Upper lobe of right lung (tissue), 1 donor: ENCODE data around the gene CDPF1. TPM values are rescaled to one million over a fixed set of nuclear protein-coding genes. Genes with fewer than 3 reads are reported as not detected.
A peak's percentile ranks its signal among the peaks of the same experiment; 100 is the strongest.

Experiments used
- ATAC-seq: fragments of 200-7000 bp; cut with Tn5 transposase; one replicate; pipeline ENCODE4 v1.9.1; 2020; ENCODE audit warnings: mild to moderate bottlenecking, moderate library complexity
- DNase-seq: peaks from one replicate; pipeline ENCODE4 v3.0.0-alpha.2; 2020
- H3K27ac ChIP-seq: fragments of 200-600 bp; one replicate; pipeline ENCODE4 v1.8.0; 2022
- H3K27me3 ChIP-seq: fragments of 200-600 bp; one replicate; pipeline ENCODE4 v1.8.0; 2022; ENCODE audit warnings: mild to moderate bottlenecking
- H3K36me3 ChIP-seq: fragments of 200-600 bp; one replicate; pipeline ENCODE4 v1.8.0; 2022
- H3K4me1 ChIP-seq: fragments of 200-600 bp; one replicate; pipeline ENCODE4 v1.8.0; 2022
- H3K4me3 ChIP-seq: fragments of 200-600 bp; one replicate; pipeline ENCODE4 v1.8.0; 2022; ENCODE audit warnings: mild to moderate bottlenecking
- H3K9me3 ChIP-seq: fragments of 200-600 bp; one replicate; pipeline ENCODE4 v1.8.0; 2022
- CTCF ChIP-seq: fragments of 200-600 bp; IDR thresholded peaks from one replicate; pipeline ENCODE4 v1.8.0; 2022; ENCODE audit warnings: antibody characterized with exemption
- intact Hi-C: fragments of 100-400 bp; cut with DNase I; formaldehyde crosslinking; loops from one replicate; pipeline ENCODE4 v1.11.0; 2022
- total RNA-seq: library from RNA; stranded (reverse); fragmentation: NEBNext Ultra II Directional; extraction: Animal tissue kit (Norgen Biotek cat#: 25700); gene quantifications from one replicate; pipeline ENCODE4 v1.2.1, GENCODE V29; 2021
- donor health status: DM: no; HTN: yes; CAD: no; lungs with severe emphysema.

Gene CDPF1
- total RNA-seq, 1 donor from 2014 or later: 9.0 TPM

DNA sequence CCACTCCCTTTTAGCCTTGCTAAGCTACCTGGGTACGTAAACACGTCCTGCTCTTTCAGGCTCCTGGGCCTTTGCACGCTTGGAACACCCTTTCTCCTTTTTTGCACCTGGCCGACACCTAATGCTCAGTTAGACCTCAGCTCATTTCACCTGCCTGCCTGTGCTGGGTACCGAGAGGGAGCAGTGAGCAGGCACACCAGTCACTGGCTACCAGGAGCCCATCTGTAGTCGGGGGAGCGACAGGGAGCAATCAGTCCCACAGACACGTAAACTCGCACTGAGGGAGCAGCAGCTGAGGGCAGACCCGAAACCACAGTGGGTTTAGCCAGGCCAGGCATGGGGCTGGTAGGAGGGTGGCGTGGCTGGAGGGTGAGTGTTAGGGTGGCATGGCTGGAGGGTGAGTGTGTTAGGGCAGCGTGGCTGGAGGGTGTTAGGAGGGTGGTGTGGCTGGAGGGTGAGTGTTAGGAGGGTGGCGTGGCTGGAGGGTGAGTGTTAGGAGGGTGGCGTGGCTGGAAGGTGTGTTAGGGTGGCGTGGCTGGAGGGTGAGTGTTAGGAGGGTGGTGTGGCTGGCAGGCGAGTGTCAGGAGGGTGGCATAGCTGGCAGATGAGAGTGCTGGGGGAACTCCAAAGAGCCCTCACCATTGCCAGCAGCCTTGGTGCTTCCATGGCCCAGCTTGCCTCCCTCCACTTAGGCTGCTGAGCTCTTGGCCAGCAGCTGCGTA, 40.2 kb upstream of the CDPF1 start:
- intact Hi-C loops: no loop called here
- no peak overlapping the region for H3K27ac ChIP-seq

DNA sequence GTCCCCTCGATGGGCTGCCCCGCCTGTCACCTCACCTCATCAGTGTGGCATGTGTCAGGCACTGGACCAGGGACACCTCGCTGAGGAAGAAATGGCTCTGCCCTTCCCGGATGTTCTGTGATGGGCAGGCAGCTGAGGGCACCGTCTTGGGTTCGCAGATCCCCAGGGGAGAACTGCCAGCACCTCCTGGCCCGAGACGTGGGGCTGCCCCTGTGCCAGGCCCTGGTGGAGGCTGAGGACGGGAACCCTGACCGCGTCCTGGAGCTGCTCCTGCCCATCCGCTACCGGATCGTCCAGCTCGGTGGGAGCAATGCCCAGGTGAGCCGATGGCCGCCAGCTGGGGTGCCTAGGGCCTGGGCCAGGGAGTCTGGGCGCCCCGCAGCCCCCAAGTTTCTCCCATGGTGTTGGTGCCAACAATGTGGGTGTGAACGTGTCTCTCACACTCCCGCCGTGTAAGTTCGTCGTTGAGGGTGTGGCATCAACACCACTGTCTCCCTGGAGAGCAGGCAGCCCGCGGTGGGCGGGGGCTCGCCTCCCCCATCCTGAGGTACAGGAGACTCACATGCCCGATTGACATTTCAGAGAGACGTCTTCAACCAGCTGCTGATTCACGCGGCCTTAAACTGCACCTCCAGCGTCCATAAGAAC, 39.3 kb upstream of the CDPF1 start:
- intact Hi-C loops: no loop called here
- ATAC-seq: no peak
- no peak for DNase-seq
- Histone ChIP-seq H3K36me3 (peaks cover 39% of the 10 kb centered on the region), H3K4me3 (no peak overlapping the region), H3K9me3 (no peaks in the 10 kb centered on the region), H3K4me1 (peaks cover 12% of the 10 kb centered on the region), H3K27me3 (no peaks in the 10 kb centered on the region), H3K27ac (no peak overlapping the region)
- TF ChIP-seq CTCF: no peak

More for the DNA sequence above, 40.2 kb upstream of the CDPF1 start:
- no peak for ATAC-seq
- H3K4me3 ChIP-seq: no peak overlapping the region
- no peaks in the 10 kb centered on the region for H3K27me3 ChIP-seq
- H3K36me3 ChIP-seq: peaks cover 30% of the 10 kb centered on the region
- H3K4me1 ChIP-seq: peaks cover 12% of the 10 kb centered on the region
- DNase-seq: no peak
- TF ChIP-seq CTCF: no peak
- H3K9me3 ChIP-seq: no peaks in the 10 kb centered on the region

- peak overlapping the region; percentile 70 for H3K27ac ChIP-seq
Measured at GRCh38 chr22:46288846-46289243, 38.8 kb upstream of the CDPF1 start.

DNA sequence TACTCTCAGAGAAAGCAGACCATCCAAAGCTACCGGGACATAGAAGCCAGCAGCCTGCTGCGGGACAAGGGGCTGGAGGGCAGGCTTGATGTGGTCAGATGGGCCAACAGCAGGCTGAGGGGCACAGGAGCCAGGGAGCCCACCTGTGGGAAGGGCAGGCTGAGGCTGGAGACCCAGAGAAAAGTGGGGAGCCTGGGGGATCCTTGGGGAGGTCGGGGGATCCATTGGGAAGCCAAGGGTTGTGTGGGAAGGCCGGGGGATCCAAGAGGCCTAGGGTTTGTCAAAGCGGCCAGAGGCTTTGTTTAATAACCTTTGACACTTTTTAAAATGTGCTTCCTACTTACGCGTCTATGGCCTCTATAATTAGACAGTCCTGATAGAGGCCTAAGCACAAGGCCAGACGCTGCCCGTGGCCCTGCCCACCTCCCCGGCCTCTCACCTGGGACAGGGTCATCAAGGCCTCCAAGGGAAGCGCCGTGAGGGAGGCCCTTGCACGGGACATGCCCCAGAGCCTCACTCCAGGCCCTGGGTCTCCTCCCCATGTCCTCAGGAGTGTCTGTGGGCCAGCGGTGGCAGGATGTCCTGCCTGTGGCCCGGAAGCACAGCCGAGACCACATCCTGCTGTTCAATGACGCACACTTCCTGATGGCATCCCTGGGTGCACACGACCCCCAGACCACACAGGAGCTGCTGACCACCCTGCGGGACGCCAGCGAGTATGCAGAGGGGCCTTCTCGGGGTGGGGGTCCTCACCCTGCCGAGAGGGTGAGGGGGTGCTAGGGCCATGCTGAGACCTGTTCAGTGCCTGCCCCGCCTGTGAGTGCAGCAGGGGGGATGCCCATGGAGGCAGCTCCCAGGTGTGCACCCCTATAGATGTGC, 38.0 kb upstream of the CDPF1 start:
- Histone ChIP-seq H3K4me3 (peak overlapping the region; percentile 42), H3K27me3 (no peaks in the 10 kb centered on the region), H3K36me3 (peaks cover 48% of the 10 kb centered on the region), H3K4me1 (peaks cover 12% of the 10 kb centered on the region), H3K27ac (peak overlapping the region; percentile 70), H3K9me3 (no peaks in the 10 kb centered on the region)
- TF ChIP-seq CTCF: no peak
- intact Hi-C loops: no loop called here
- ATAC-seq (peak; percentile 72), DNase-seq (peak; percentile 76)

More at GRCh38 chr22:46288846-46289243, 38.8 kb upstream of the CDPF1 start:
- no peak for TF ChIP-seq CTCF
- intact Hi-C loops: no loop called here
- no peaks in the 10 kb centered on the region for H3K27me3 ChIP-seq
- no peak for DNase-seq
- no peaks in the 10 kb centered on the region for H3K9me3 ChIP-seq
- ATAC-seq: no peak
- H3K4me1 ChIP-seq: peaks cover 12% of the 10 kb centered on the region
- H3K4me3 ChIP-seq: peak overlapping the region; percentile 42
- peaks cover 44% of the 10 kb centered on the region for H3K36me3 ChIP-seq

DNA sequence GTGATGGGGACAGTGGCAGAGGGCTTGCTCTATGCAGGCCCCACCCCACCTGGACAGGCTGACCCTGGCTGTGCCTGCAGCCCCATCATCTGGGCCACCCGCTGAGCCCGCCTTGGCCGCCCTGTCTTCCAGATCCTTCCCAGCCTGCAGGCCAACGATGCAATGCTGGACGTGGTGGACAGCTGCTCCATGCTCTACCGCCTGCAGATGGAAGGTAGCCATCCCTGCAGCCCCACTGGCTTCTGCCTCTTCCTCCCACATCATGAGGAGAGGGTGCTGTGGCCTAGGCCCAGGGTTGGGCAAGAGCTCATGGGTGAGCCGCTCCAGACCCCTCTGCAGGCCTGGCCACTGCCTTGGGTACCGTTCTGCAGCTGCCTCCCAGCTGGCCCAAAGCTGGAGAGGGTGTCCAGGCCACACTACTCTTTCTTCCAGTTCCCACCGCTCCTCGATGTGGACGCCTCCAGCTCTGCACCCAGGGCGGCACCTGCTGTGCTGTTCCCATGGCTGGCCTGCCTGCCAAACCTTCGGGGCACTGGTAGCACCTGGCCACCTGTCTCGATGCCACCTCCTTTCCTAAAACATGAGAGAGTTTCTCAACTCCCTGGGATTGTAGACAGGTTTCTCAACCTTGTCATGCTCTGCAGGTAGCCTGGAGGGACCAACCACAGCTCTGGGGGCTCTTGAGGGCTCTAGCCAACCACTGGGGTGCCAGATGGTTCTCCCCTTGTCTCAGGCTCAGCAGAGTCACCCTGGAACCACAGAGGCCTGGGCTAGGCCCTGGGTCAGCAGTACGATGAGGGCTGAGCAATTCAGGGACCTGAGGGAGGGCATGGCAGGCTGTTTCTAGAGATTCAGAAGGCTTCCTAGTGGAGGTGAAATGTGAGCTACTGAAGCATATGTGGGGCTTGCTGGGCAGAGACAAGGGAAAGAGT, 37.1 kb upstream of the CDPF1 start:
- Histone ChIP-seq H3K27ac (peak overlapping the region; percentile 70), H3K36me3 (peaks cover 48% of the 10 kb centered on the region), H3K9me3 (no peaks in the 10 kb centered on the region), H3K27me3 (no peaks in the 10 kb centered on the region), H3K4me1 (peaks cover 12% of the 10 kb centered on the region), H3K4me3 (peak overlapping the region; percentile 42)
- ATAC-seq (no peak), DNase-seq (no peak)
- intact Hi-C loops: no loop called here
- TF ChIP-seq CTCF: no peak
